Measurements from ENCODE around the gene RIPOR2.
A peak's percentile ranks its signal among the peaks of the same experiment; 100 is the strongest.

The RIPOR2 gene

DNA sequence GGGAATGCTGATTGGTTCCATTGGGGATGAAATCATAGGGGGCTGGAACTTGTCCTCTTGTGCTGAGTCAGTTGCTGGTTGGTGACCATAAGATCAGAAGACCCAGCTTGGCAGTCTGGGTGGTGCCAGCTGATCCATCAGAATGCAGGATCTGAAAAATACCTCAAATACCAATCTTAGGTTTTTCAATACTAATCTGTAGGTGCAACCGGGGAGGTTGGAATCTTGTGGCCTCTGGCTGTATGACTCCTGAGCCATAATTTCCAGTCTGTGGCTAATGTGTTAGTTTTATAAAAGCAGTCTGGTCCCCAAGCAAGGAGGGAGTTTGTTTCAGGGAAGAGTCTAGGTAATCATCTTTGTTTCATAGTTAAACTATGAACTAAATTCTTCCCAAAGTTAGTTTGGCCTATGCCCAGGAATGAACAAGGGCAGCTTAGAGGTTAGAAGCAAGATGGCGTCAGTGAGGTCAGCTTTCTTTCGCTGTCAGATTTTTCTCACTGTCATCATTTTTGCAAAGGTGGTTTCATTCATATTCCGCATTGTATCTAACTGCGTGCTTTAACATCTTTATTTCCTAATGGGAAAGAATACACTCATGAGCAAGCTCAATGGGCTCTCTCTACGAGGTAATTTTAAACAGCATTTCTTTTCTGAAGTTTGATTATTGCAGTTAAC is 139.0 kb downstream of the RIPOR2 start:
- no peak for TF ChIP-seq POLR2A (IDR thresholded peaks at IDR 0.05; ENCODE audit: low read depth, low read length)
- no peak for TF ChIP-seq TAF1 (IDR thresholded peaks at IDR 0.05; ENCODE audit: low read depth, low read length)
- no peak for TF ChIP-seq SPI1 (IDR thresholded peaks at IDR 0.05; ENCODE audit: low read depth, low read length)
- TF ChIP-seq POU2F2 (IDR thresholded peaks at IDR 0.05; ENCODE audit: low read depth, low read length), result no peak
- no peak for TF ChIP-seq PAX5 (IDR thresholded peaks at IDR 0.05; ENCODE audit: insufficient read depth, low read length, severe bottlenecking)
- TF ChIP-seq POLR2AphosphoS5 (IDR thresholded peaks at IDR 0.05; ENCODE audit: low read depth, low read length), result no peak
- FAIRE-seq (peak; percentile 52), DNase-seq (ENCODE audit: insufficient read length, low spot score) (no peak)

DNA sequence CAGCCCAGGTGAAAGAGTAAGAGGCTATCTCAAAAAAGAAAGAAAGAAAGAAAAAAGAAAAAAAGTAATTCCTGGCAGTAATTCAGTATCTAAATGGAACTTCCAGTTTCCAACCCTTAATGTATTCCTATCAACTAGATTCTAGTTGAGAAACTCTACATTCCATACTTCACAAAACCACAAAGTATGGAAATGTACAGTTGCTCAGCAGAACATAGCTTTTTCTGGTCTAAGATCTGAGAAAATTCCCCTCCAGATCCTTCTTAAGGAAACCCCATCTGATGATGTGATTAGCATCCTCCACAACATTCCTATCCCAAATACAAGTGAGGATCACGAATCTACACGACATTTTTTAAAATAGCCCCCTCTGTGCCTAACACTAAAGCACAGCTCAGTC is 140.7 kb downstream of the RIPOR2 start:
- no peak for DNase-seq (ENCODE audit: insufficient read length, low spot score)
- no peak for FAIRE-seq
- no peak for TF ChIP-seq TAF1 (IDR thresholded peaks at IDR 0.05; ENCODE audit: low read depth, low read length)
- no peak for TF ChIP-seq POLR2A (IDR thresholded peaks at IDR 0.05; ENCODE audit: low read depth, low read length)
- no peak for TF ChIP-seq SPI1 (IDR thresholded peaks at IDR 0.05; ENCODE audit: low read depth, low read length)
- TF ChIP-seq PAX5 (IDR thresholded peaks at IDR 0.05; ENCODE audit: insufficient read depth, low read length, severe bottlenecking), result no peak
- no peak for TF ChIP-seq POU2F2 (IDR thresholded peaks at IDR 0.05; ENCODE audit: low read depth, low read length)

DNA sequence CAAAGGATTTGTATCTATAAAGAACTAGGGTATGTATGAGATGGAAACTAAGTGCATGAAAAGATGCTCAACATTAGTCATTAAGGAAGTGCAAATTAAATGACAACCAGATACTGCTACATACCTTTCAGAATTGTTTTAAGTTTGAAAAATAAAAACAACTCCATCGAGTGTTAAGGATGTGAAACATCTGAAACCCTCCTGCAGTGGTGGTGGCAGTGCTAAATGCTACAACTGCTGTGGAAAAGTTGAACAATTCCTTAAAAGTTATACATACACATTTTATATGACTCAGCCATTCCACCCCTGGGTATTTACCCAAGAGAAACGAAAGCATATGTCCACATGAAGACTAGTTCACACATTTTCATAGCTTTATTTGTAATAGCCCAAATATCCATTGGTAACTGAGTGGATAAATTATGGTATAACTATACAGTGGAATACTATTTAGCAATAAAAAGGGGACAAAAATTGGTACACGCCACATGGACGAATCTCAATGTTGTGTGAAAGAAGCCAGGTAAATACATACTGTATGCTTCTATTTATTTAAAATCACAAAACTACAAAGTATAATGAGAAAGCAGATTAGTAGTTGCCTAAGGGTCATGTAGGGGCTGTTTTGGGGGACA is 147.6 kb downstream of the RIPOR2 start:
- DNase-seq (ENCODE audit: insufficient read length, low spot score) (no peak), FAIRE-seq (no peak)
- TF ChIP-seq TAF1 (IDR thresholded peaks at IDR 0.05; ENCODE audit: low read depth, low read length), result no peak
- no peak for TF ChIP-seq SPI1 (IDR thresholded peaks at IDR 0.05; ENCODE audit: low read depth, low read length)
- no peak for TF ChIP-seq POLR2A (IDR thresholded peaks at IDR 0.05; ENCODE audit: low read depth, low read length)
- no peak for TF ChIP-seq PAX5 (IDR thresholded peaks at IDR 0.05; ENCODE audit: insufficient read depth, low read length, severe bottlenecking)
- no peak for TF ChIP-seq POU2F2 (IDR thresholded peaks at IDR 0.05; ENCODE audit: low read depth, low read length)
- TF ChIP-seq POLR2AphosphoS5 (IDR thresholded peaks at IDR 0.05; ENCODE audit: low read depth, low read length), result no peak

DNA sequence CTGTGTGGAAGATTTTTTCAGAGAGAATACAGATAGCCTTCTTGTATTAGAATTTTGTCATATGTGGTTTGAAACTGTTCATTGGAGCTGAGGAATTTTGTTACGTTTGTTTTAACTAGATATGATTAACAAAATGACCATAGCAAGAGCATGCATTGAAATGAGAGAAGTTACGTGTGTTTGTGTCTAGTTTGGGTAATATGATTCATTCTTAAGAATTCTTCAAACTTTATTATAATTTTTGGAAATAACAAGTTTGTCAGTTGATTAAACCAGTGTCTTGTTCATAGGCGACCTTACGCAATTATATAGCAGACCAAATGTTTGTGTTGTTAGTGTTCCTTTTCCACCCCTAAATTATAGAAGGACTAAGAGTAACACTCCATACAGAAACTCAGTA is 155.6 kb downstream of the RIPOR2 start:
- TF ChIP-seq PAX5 (IDR thresholded peaks at IDR 0.05; ENCODE audit: insufficient read depth, low read length, severe bottlenecking) (no peak), POLR2A (IDR thresholded peaks at IDR 0.05; ENCODE audit: low read depth, low read length) (no peak), TAF1 (IDR thresholded peaks at IDR 0.05; ENCODE audit: low read depth, low read length) (no peak), SPI1 (IDR thresholded peaks at IDR 0.05; ENCODE audit: low read depth, low read length) (no peak), POU2F2 (IDR thresholded peaks at IDR 0.05; ENCODE audit: low read depth, low read length) (no peak), POLR2AphosphoS5 (IDR thresholded peaks at IDR 0.05; ENCODE audit: low read depth, low read length) (no peak)
- FAIRE-seq (no peak), DNase-seq (ENCODE audit: insufficient read length, low spot score) (no peak)

DNA sequence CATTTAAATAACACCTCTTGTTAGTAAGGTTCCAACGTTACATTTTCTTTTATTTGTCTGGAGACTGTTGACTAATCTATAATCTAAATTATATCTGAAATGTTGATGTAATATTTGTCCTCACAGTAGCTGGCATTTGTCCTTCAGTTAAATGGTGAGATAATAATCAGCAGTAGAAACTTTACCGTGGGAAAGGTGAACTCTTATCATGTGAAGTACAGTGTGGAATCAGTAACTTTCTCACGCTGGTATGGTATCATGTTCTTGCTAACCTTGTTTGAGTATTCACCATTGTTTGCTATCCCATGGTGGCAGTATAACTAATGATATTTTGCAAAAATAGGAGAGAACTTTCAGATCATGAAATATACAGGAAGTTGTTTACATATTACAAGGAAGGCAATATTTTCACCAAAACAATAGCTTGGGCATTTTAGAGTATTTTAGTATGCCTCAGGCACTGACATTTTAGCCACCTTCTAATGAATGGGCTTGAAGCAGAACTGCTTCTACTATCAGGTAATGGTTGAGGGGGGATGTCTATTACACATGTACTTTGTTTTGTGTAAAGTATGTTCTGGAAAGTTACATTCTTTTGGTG is 156.2 kb downstream of the RIPOR2 start:
- peak; percentile 75 for FAIRE-seq
- DNase-seq (ENCODE audit: insufficient read length, low spot score), result no peak
- no peak for TF ChIP-seq PAX5 (IDR thresholded peaks at IDR 0.05; ENCODE audit: insufficient read depth, low read length, severe bottlenecking)
- TF ChIP-seq SPI1 (IDR thresholded peaks at IDR 0.05; ENCODE audit: low read depth, low read length), result no peak
- no peak for TF ChIP-seq POLR2A (IDR thresholded peaks at IDR 0.05; ENCODE audit: low read depth, low read length)
- TF ChIP-seq POU2F2 (IDR thresholded peaks at IDR 0.05; ENCODE audit: low read depth, low read length), result no peak
- TF ChIP-seq TAF1 (IDR thresholded peaks at IDR 0.05; ENCODE audit: low read depth, low read length), result no peak
- TF ChIP-seq POLR2AphosphoS5 (IDR thresholded peaks at IDR 0.05; ENCODE audit: low read depth, low read length), result no peak

DNA sequence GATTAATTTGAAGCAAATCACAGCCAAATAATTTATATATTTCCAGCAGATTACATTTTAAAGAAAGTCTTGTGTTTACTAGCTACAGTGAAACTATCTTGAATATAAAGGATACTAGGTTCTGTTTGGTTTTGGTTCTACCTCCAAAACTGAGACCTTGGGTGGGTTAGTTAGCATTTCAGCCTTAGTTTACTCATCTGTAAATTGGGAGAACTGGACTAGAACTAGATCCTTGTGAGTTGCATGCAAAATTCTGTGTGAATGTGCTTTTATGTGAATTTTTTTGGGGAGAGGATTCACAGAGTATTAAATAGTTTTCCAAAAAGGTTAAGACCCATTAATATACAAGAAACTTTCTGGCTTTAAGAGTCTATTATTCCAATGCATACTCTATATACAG is 156.9 kb downstream of the RIPOR2 start:
- FAIRE-seq (no peak), DNase-seq (ENCODE audit: insufficient read length, low spot score) (no peak)
- no peak for TF ChIP-seq TAF1 (IDR thresholded peaks at IDR 0.05; ENCODE audit: low read depth, low read length)
- no peak for TF ChIP-seq POU2F2 (IDR thresholded peaks at IDR 0.05; ENCODE audit: low read depth, low read length)
- TF ChIP-seq PAX5 (IDR thresholded peaks at IDR 0.05; ENCODE audit: insufficient read depth, low read length, severe bottlenecking), result no peak
- TF ChIP-seq SPI1 (IDR thresholded peaks at IDR 0.05; ENCODE audit: low read depth, low read length), result no peak

DNA sequence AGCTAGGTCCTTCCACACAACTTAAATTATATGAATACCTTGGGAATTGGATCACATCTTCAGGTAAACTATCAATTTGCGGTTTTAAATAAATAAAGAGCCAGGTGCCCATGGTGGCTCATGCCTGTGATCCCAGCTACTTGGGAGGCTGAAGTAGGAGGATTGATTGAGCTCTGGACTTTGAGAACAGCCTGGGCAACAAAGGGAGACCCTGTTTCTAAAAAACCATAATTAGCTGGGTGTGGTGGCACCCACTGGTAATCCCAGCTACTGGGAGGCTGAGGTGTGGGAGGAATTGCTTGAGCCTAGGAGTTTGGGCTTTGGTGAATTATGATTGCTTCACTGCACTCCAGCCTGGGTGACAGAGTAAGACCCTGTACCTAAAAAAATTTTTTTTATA is 157.6 kb downstream of the RIPOR2 start:
- DNase-seq (ENCODE audit: insufficient read length, low spot score) (no peak), FAIRE-seq (no peak)
- TF ChIP-seq SPI1 (IDR thresholded peaks at IDR 0.05; ENCODE audit: low read depth, low read length), result no peak
- no peak for TF ChIP-seq TAF1 (IDR thresholded peaks at IDR 0.05; ENCODE audit: low read depth, low read length)
- TF ChIP-seq PAX5 (IDR thresholded peaks at IDR 0.05; ENCODE audit: insufficient read depth, low read length, severe bottlenecking), result no peak
- no peak for TF ChIP-seq POU2F2 (IDR thresholded peaks at IDR 0.05; ENCODE audit: low read depth, low read length)
- TF ChIP-seq POLR2AphosphoS5 (IDR thresholded peaks at IDR 0.05; ENCODE audit: low read depth, low read length), result no peak
- no peak for TF ChIP-seq POLR2A (IDR thresholded peaks at IDR 0.05; ENCODE audit: low read depth, low read length)

DNA sequence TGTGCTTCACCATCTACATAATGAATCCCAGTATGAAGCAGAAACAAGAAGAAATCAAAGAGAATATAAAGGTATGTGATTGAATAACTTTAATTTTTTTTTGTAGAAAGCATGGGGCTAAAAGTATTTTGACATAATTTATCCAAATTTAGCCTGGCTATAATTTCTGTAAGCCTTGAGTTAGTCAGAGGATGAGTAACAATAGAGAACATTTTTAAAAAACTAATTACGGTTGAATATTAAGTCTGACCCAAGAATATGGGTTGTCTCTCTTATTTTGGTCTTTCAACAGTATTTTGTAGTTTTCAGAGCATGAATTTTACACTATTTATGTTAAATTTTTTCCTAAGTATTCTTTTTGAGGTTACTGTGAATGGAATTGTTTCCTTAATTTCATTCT is 158.5 kb downstream of the RIPOR2 start:
- DNase-seq (ENCODE audit: insufficient read length, low spot score) (no peak), FAIRE-seq (no peak)
- TF ChIP-seq POLR2A (IDR thresholded peaks at IDR 0.05; ENCODE audit: low read depth, low read length), result no peak
- TF ChIP-seq TAF1 (IDR thresholded peaks at IDR 0.05; ENCODE audit: low read depth, low read length), result no peak
- TF ChIP-seq POU2F2 (IDR thresholded peaks at IDR 0.05; ENCODE audit: low read depth, low read length), result no peak
- no peak for TF ChIP-seq PAX5 (IDR thresholded peaks at IDR 0.05; ENCODE audit: insufficient read depth, low read length, severe bottlenecking)
- no peak for TF ChIP-seq SPI1 (IDR thresholded peaks at IDR 0.05; ENCODE audit: low read depth, low read length)

DNA sequence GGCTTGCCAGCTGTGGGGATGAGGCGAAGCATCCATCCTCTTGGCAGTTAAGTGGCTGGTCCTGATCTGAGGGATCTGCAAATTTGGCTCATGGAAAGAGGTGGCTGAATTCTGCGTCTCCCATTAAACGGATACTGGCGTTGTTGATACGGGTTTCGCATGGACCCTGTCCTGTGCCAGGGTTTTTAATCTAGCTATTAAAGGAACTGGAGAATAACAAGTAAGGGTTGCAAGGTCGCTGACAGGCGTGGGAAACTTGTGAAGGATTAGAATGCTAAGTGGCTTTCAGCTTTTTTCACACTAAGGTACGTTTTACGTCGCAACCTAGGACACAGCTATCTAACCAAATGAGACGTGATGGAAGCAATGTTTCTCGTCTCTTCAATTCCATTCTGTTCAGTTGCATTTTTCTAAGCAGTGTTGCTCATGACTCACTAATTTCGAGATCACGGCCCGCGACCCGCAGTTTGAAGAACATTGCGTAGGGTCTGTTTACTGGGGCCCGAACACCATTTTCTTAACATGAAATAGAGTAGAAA is 160.2 kb downstream of the RIPOR2 start:
- TF ChIP-seq POU2F2 (IDR thresholded peaks at IDR 0.05; ENCODE audit: low read depth, low read length), result 0 out of 2 replicates have a peak, but pooled peaks have one; percentile 24
- no peak for TF ChIP-seq PAX5 (IDR thresholded peaks at IDR 0.05; ENCODE audit: insufficient read depth, low read length, severe bottlenecking)
- TF ChIP-seq SPI1 (IDR thresholded peaks at IDR 0.05; ENCODE audit: low read depth, low read length), result no peak
- no peak for FAIRE-seq
- DNase-seq (ENCODE audit: insufficient read length, low spot score), result no peak
